NCI-H187 treated with DMSO at 0.1 percent for 48 hours (cell line): Measurements from ENCODE around the gene IMPDH2.
A peak's percentile ranks its signal among the peaks of the same experiment; 100 is the strongest.
"Not testable (repeated sequence)": the region's sequence is repeated elsewhere in the genome, so short reads cannot be mapped to it uniquely, and the experiment has no call there.

Experiments used
- DNase-seq: peaks from one replicate; lab custom pipeline; 2025; lab: John Stamatoyannopoulos, UW

The IMPDH2 gene

GRCh38 chr3:49021213-49021812 lies 7.9 kb downstream of the IMPDH2 start:
- peak; percentile 70 for DNase-seq

GRCh38 chr3:49020330-49021212 lies 8.6 kb downstream of the IMPDH2 start:
- no peak for DNase-seq

- DNase-seq: no peak
Observed at GRCh38 chr3:49019941-49020329, 9.3 kb downstream of the IMPDH2 start.

GRCh38 chr3:49018707-49019006 lies 10.5 kb downstream of the IMPDH2 start:
- no peak for DNase-seq

GRCh38 chr3:49017971-49018706 lies 11.1 kb downstream of the IMPDH2 start, which contains the start of gene DALRD3:
TSS of gene DALRD3 (minus strand) at chr3:49018580. CDS start at chr3:49018564, 16 bp downstream.
- no peak for DNase-seq

GRCh38 chr3:49017229-49017970 lies 11.8 kb downstream of the IMPDH2 start:
- no peak for DNase-seq

- DNase-seq: no peak
Observed at GRCh38 chr3:49016414-49017228, 12.6 kb downstream of the IMPDH2 start.

- no peak for DNase-seq
Observed at GRCh38 chr3:49015765-49016164, 13.4 kb downstream of the IMPDH2 start.

- no peak for DNase-seq
Observed at GRCh38 chr3:49015072-49015471, 14.1 kb downstream of the IMPDH2 start.

GRCh38 chr3:49013738-49014660 lies 15.2 kb downstream of the IMPDH2 start:
- no peak for DNase-seq

GRCh38 chr3:49013113-49013737 lies 16.0 kb downstream of the IMPDH2 start:
- DNase-seq: no peak

- no peak for DNase-seq
Observed at GRCh38 chr3:49012441-49013017, 16.7 kb downstream of the IMPDH2 start.

- no peak for DNase-seq
Observed at GRCh38 chr3:49009396-49009795, 19.8 kb downstream of the IMPDH2 start.

- not testable (repeated sequence) for DNase-seq
Observed at GRCh38 chr3:49008627-49009026, 20.6 kb downstream of the IMPDH2 start.

GRCh38 chr3:49007771-49008528 lies 21.2 kb downstream of the IMPDH2 start:
- no peak for DNase-seq

- peak; percentile 68 for DNase-seq
Observed at GRCh38 chr3:49007068-49007770, 22.0 kb downstream of the IMPDH2 start, which contains the start of gene WDR6. TSS of gene WDR6 (plus strand) at chr3:49007391. CDS start at chr3:49007432, 41 bp downstream.

- no peak for DNase-seq
Observed at GRCh38 chr3:49006408-49007067, 22.7 kb downstream of the IMPDH2 start.
